HEK293 (cell line): ENCODE results near the gene PDSS2.

Experiments
- CTCF ChIA-PET: fragments of 350-600 bp; formaldehyde crosslinking; extraction: SDS; loops from one replicate; lab custom pipeline; 2021; ENCODE audit warnings: antibody characterized with exemption; lab: Yijun Ruan, JAX
- POLR2A ChIA-PET: fragments of 300-600 bp; formaldehyde crosslinking; extraction: SDS; loops from one replicate; lab custom pipeline; 2020; ENCODE audit warnings: antibody characterized with exemption, inconsistent platforms; lab: Yijun Ruan, JAX
- H3K27ac ChIP-seq: fragments of 200-500 bp; sonication (Bioruptor generic); 2 replicates; pipeline ENCODE4 v1.5.1; 2014; ENCODE audit warnings: low read depth, low read length, control low read depth, inconsistent platforms; ENCODE audit errors: extremely low read depth
- H3K36me3 ChIP-seq, 2 experiments: fragments of 200-500 bp in 1 of 2; sonication (Bioruptor generic) in 1 of 2; 1 replicate in 1 of 2; 2 replicates in 1 of 2; pipeline ENCODE4 v1.5.1; 2014 to 2017; ENCODE audit warnings: inconsistent platforms in 2 of 2, low read length in 2 of 2; ENCODE audit not compliant: control insufficient read depth in 2 of 2, insufficient read depth in 1 of 2
- H3K4me1 ChIP-seq: fragments of 200-500 bp; sonication (Bioruptor generic); 2 replicates; pipeline ENCODE4 v1.5.1; 2014; ENCODE audit warnings: mild to moderate bottlenecking, low read length, inconsistent platforms; ENCODE audit not compliant: control insufficient read depth, insufficient read depth
- H3K4me3 ChIP-seq: 2 replicates; pipeline ENCODE4 v1.5.1; 2011; ENCODE audit warnings: low read depth, mild to moderate bottlenecking, control low read depth, low read length, moderate library complexity
- H3K9me3 ChIP-seq: fragments of 200-500 bp; sonication (Bioruptor generic); 2 replicates; pipeline ENCODE4 v1.5.1; 2014; ENCODE audit warnings: low read depth, low read length, inconsistent platforms; ENCODE audit not compliant: control insufficient read depth, insufficient read depth
- ELK4 ChIP-seq: IDR thresholded peaks from 2 replicates; pipeline ENCODE4 v1.6.1; 2011; ENCODE audit warnings: mild to moderate bottlenecking, low read depth, low read length, borderline replicate concordance
- INSM2 ChIP-seq: fragments of 450-650 bp; formaldehyde crosslinking; IDR thresholded peaks from 2 replicates; pipeline ENCODE4 v1.5.1; 2016; ENCODE audit warnings: missing biosample characterization, missing genetic modification characterization
- KLF8 ChIP-seq: fragments of 450-650 bp; formaldehyde crosslinking; IDR thresholded peaks from 2 replicates; pipeline ENCODE4 v1.5.1; 2016; ENCODE audit warnings: missing biosample characterization, missing genetic modification characterization
- PBX3 ChIP-seq: sonication (generic); formaldehyde crosslinking; IDR thresholded peaks from 2 replicates; pipeline ENCODE4 v1.8.1; 2022; ENCODE audit warnings: mild to moderate bottlenecking, moderate library complexity, missing genetic modification reagents
- PRDM2 ChIP-seq: fragments of 450-650 bp; formaldehyde crosslinking; IDR thresholded peaks from 2 replicates; pipeline ENCODE4 v1.5.1; 2016; ENCODE audit warnings: missing biosample characterization, missing genetic modification characterization, borderline replicate concordance
- TRIM28 ChIP-seq: IDR thresholded peaks from 2 replicates; pipeline ENCODE4 v1.6.1; 2011; ENCODE audit warnings: low read length, control low read depth, borderline replicate concordance
- YY1 ChIP-seq: fragments of 450-650 bp; formaldehyde crosslinking; IDR thresholded peaks from 2 replicates; pipeline ENCODE4 v1.5.1; 2018; ENCODE audit warnings: missing biosample characterization, missing genetic modification characterization
- YY2 ChIP-seq: fragments of 450-650 bp; formaldehyde crosslinking; IDR thresholded peaks from 2 replicates; pipeline ENCODE4 v1.5.1; 2016; ENCODE audit warnings: missing biosample characterization, missing genetic modification characterization
- ZNF148 ChIP-seq: fragments of 450-650 bp; formaldehyde crosslinking; IDR thresholded peaks from 2 replicates; pipeline ENCODE4 v1.5.0; 2017; ENCODE audit warnings: missing biosample characterization, missing genetic modification characterization, borderline replicate concordance
- ZNF26 ChIP-seq: fragments of 450-650 bp; formaldehyde crosslinking; IDR thresholded peaks from 2 replicates; pipeline ENCODE4 v1.5.1; 2016; ENCODE audit warnings: missing biosample characterization, missing genetic modification characterization
- ZNF302 ChIP-seq: fragments of 450-650 bp; formaldehyde crosslinking; IDR thresholded peaks from 2 replicates; pipeline ENCODE4 v1.5.1; 2016; ENCODE audit warnings: missing biosample characterization, missing genetic modification characterization, low read depth
- ZNF398 ChIP-seq: fragments of 450-650 bp; formaldehyde crosslinking; IDR thresholded peaks from 2 replicates; pipeline ENCODE4 v1.5.1; 2017; ENCODE audit warnings: missing biosample characterization, missing genetic modification characterization
- ZNF426 ChIP-seq: fragments of 450-650 bp; formaldehyde crosslinking; IDR thresholded peaks from 2 replicates; pipeline ENCODE4 v1.5.1; 2017; ENCODE audit warnings: missing biosample characterization, missing genetic modification characterization, mild to moderate bottlenecking, inconsistent platforms, moderate library complexity
- ZNF433 ChIP-seq: fragments of 450-650 bp; formaldehyde crosslinking; IDR thresholded peaks from 2 replicates; pipeline ENCODE4 v1.5.1; 2016; ENCODE audit warnings: missing biosample characterization, missing genetic modification characterization, low read depth
- ZNF501 ChIP-seq: fragments of 450-650 bp; formaldehyde crosslinking; IDR thresholded peaks from 2 replicates; pipeline ENCODE4 v1.5.1; 2016; ENCODE audit warnings: missing biosample characterization, missing genetic modification characterization
- ZNF624 ChIP-seq: fragments of 450-650 bp; formaldehyde crosslinking; IDR thresholded peaks from 2 replicates; pipeline ENCODE4 v1.5.1; 2017; ENCODE audit warnings: missing biosample characterization, missing genetic modification characterization
- ZNF654 ChIP-seq: fragments of 450-650 bp; formaldehyde crosslinking; IDR thresholded peaks from 2 replicates; pipeline ENCODE4 v1.5.1; 2016; ENCODE audit warnings: low read depth, missing biosample characterization, missing genetic modification characterization
- ZNF785 ChIP-seq: fragments of 450-650 bp; formaldehyde crosslinking; IDR thresholded peaks from 2 replicates; pipeline ENCODE4 v1.5.1; 2016; ENCODE audit warnings: missing biosample characterization, missing genetic modification characterization
- ZXDB ChIP-seq: fragments of 450-650 bp; formaldehyde crosslinking; IDR thresholded peaks from 2 replicates; pipeline ENCODE4 v1.5.1; 2016; ENCODE audit warnings: missing biosample characterization, missing genetic modification characterization

PDSS2 gene

GRCh38 chr6:107398001-107398400, 61.4 kb downstream of the PDSS2 start:
- Histone ChIP-seq H3K4me1 (no peaks in the 10 kb centered on the region), H3K27ac (no peak overlapping the region), H3K4me3 (no peak overlapping the region), H3K36me3 (no peaks in the 10 kb centered on the region), H3K9me3 (no peaks in the 10 kb centered on the region)
- TF ChIP-seq ZNF148 (tag by site-specific recombination) (no peak), KLF8 (tag by site-specific recombination) (no peak), PRDM2 (tag by site-specific recombination) (no peak), ZNF426 (no peak), INSM2 (tag by site-specific recombination) (no peak), ZNF398 (tag by site-specific recombination) (no peak), ZNF654 (tag by site-specific recombination) (no peak), TRIM28 (no peak), ZNF26 (tag by site-specific recombination) (no peak), ZNF302 (tag by site-specific recombination) (no peak), YY2 (tag by site-specific recombination) (no peak), ZNF624 (tag by site-specific recombination) (no peak), ZXDB (tag by site-specific recombination) (no peak), PBX3 (no peak), ZNF433 (tag by site-specific recombination) (no peak), YY1 (tag by site-specific recombination) (no peak), ZNF501 (tag by site-specific recombination) (no peak), ZNF785 (tag by site-specific recombination) (no peak), ELK4 (no peak)
- ChIA-PET POLR2A (interaction anchor here (1.3 kb wide), 1 partner anchor 61 kb away, joined by 4 read pairs; the partner anchor contains the start of gene PDSS2), CTCF (interaction anchor here (0.8 kb wide), 1 partner anchor 10 kb away, joined by 3 read pairs; no protein-coding TSS in a partner anchor)
